DLD1 (cell line): ENCODE data around the gene PLEKHA6.

Experiments
- in situ Hi-C: cut with HindIII; loops from 2 replicates; pipeline ENCODE4 v1.10.0; 2017; ENCODE audit warnings: low sequenced_read_pairs

PLEKHA6 gene, protein sequence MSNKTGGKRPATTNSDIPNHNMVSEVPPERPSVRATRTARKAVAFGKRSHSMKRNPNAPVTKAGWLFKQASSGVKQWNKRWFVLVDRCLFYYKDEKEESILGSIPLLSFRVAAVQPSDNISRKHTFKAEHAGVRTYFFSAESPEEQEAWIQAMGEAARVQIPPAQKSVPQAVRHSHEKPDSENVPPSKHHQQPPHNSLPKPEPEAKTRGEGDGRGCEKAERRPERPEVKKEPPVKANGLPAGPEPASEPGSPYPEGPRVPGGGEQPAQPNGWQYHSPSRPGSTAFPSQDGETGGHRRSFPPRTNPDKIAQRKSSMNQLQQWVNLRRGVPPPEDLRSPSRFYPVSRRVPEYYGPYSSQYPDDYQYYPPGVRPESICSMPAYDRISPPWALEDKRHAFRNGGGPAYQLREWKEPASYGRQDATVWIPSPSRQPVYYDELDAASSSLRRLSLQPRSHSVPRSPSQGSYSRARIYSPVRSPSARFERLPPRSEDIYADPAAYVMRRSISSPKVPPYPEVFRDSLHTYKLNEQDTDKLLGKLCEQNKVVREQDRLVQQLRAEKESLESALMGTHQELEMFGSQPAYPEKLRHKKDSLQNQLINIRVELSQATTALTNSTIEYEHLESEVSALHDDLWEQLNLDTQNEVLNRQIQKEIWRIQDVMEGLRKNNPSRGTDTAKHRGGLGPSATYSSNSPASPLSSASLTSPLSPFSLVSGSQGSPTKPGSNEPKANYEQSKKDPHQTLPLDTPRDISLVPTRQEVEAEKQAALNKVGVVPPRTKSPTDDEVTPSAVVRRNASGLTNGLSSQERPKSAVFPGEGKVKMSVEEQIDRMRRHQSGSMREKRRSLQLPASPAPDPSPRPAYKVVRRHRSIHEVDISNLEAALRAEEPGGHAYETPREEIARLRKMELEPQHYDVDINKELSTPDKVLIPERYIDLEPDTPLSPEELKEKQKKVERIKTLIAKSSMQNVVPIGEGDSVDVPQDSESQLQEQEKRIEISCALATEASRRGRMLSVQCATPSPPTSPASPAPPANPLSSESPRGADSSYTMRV

GRCh38 chr1:204359474-204360255, at the start of gene PLEKHA6:
Gene PLEKHA6 (minus strand): TSS chr1:204359929. CDS start chr1:204273727, 86,202 bp downstream.
- in situ Hi-C loops, result loop anchor here (25.0 kb wide), 1 partner anchor 497 kb away; the partner anchor contains the start of gene SNRPE

DNA sequence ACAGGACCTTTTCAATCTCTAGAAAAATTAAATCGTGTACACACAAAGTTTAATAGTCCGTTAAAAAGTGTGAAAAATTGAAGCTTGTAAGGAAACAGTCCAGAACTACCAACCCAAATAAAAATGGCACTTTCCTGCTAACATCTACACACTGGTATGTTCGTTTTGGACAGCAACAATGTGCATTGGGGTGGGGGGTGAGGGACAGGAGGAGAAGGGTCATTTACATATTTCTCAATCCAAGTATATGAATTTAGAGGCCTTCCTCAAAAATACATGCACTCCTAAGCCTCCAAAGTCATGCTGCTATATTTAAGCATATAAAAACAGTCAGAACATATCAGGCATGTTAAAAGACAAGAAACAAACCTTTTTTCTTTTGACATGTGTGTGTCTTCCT, 49.4 kb upstream of the PLEKHA6 start:
- in situ Hi-C loops, result loop anchor here (5.0 kb wide), 1 partner anchor 33 kb away; no protein-coding TSS in a partner anchor

DNA sequence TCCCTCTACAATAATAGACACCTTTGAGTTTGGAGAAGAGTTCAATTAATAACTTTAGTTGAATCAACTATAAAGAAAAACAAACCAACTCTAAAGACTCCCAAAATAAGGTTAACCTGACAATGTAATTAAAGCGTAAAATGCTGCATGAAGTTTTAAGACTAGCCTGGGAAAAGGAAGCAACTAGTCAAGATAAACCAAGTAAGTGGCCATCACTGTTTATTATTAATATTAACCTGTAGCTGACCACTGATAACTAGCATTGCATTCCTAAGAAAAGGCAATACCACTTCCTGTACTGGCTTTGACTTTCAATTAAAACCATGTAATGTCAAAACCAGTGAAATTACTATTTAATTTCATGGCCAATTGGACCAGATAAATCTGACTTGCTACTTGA, 48.9 kb upstream of the PLEKHA6 start:
- in situ Hi-C loops, result loop anchor here (5.0 kb wide), 1 partner anchor 34 kb away; no protein-coding TSS in a partner anchor

DNA sequence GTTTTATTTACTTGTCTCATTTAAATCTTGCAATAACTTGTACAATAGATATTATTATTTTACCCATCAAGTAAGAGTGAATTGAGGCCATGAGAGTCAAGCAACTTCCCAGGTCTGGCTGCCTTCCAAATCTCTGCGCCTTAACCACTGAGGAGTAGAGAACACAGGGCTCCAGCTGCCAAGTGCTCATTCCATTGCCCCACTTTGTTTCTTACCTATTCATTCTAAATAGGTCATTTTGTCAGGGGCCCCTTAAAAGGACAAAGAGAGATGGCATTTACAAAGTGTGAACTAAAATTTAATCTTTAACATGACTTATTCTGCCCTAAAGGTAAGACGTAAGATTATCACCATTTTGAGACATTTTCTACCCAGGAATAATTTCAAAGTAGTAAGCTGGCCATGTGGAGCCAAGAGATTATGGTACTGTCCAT, 48.4 kb upstream of the PLEKHA6 start:
- in situ Hi-C loops, result loop anchor here (5.0 kb wide), 1 partner anchor 34 kb away; no protein-coding TSS in a partner anchor

- in situ Hi-C loops, result loop anchor here (5.0 kb wide), 1 partner anchor 35 kb away; no protein-coding TSS in a partner anchor
Measured at GRCh38 chr1:204407295-204407971, 47.7 kb upstream of the PLEKHA6 start.

GRCh38 chr1:204406621-204407020, 46.9 kb upstream of the PLEKHA6 start:
- in situ Hi-C loops, result loop anchor here (5.0 kb wide), 1 partner anchor 36 kb away; no protein-coding TSS in a partner anchor

GRCh38 chr1:204405988-204406387, 46.3 kb upstream of the PLEKHA6 start:
- in situ Hi-C loops, result loop anchor here (5.0 kb wide), 1 partner anchor 36 kb away; no protein-coding TSS in a partner anchor

DNA sequence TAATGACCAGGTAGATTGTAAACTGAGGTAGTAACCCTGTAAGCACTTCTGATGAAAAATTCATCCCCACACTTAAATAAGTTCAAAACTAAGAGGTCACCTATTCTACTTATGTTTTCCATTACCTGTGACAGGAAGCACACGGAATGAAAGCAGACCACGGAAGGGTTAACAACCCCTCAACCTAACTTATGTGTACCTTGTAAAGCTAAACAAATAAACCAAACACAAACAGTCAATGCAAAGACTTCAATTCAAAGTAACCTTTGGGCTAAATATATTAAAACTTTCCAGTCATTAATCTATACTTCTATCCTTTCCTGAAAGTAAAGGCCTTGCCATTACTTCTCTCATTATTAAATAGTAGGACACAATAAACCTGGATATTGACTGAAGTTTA, 44.9 kb upstream of the PLEKHA6 start:
- in situ Hi-C loops, result loop anchor here (5.0 kb wide), 1 partner anchor 38 kb away; no protein-coding TSS in a partner anchor

- in situ Hi-C loops, result no loop called here
Measured at GRCh38 chr1:204402391-204402790, 42.7 kb upstream of the PLEKHA6 start.

DNA sequence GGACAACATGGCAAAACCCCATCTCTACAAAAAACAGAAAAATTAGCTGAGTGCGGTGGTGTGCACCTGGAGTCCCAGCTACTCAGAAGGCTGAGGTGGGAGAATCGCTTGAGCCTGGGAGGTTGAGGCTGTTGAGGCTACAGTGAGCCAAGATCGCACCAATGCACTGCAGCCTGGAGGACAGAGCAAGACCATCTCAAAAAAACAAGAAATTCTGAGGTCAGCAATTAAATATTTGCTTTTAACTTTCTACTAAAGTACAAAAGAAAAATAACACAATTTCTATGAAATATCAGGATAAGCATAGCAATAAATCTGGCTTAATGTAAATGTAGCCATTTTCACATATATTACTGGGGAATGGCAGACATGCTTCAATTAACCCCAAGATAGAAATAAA, 42.0 kb upstream of the PLEKHA6 start:
- in situ Hi-C loops, result no loop called here

DNA sequence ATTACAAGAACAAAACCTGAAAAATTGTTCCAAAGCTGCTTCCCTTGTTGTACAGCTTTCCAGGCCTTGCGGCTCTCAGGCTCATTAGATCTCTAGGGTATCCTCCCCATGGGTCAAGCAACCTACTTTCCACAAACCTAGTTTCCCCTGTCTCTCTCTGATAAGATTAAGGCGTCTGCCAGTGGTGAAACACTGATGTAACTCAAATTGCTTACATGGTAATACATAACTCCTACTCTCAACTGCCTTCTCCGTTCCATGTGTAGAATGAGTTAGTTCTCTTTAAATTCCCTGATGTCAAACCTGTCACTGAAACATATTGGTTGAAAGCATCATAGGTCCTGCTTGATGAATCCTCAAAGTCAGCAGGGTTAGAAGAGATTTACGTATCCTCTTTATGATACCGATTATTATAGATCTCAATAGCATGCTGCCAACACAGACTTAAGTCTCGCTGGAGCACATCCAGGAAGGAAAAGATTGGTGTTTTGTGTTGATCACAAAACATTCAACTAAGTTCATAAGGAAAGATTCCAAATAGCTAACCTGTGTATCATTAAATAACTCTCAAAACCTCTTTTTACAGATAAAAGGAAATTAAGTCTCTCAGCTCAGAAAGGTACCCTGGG, 41.3 kb upstream of the PLEKHA6 start:
- in situ Hi-C loops, result no loop called here

GRCh38 chr1:204398197-204399125, 38.7 kb upstream of the PLEKHA6 start:
- in situ Hi-C loops, result no loop called here

GRCh38 chr1:204396015-204396583, 36.4 kb upstream of the PLEKHA6 start:
- in situ Hi-C loops, result no loop called here

GRCh38 chr1:204391629-204392028, 31.9 kb upstream of the PLEKHA6 start:
- in situ Hi-C loops, result no loop called here

DNA sequence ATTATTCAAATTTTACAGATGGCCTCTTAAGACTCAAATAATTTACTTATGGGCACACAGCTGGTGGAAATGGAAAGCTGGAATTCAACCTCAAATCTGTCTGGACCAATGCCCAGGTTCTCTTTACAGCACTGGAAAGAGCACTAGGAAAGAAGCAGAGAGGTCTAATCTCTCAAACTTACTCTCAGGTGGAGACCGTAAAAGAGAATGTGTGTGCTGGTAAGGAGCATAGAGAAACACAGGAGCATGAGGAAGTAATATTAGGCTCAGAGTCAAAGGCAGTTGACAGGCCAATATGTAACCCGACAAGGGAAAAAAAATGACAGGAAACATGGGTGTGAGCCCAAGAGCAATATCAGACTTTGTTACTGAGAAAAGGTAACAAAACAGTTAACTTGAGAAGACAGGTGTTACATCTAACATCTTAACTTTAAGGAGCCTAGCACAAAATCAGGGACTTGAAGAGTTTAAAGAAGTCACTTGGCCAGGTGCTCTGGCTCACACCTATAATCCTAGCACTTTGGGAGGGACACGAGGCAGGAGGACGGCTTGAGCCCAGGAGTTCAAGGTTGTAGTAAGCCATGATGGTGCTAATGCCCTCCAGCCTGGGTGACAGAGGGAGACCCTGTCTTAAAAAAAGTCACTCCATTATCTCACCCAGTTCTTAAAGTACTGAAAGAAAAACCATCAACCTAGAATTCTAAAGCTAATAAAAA, 31.2 kb upstream of the PLEKHA6 start:
- in situ Hi-C loops, result no loop called here

DNA sequence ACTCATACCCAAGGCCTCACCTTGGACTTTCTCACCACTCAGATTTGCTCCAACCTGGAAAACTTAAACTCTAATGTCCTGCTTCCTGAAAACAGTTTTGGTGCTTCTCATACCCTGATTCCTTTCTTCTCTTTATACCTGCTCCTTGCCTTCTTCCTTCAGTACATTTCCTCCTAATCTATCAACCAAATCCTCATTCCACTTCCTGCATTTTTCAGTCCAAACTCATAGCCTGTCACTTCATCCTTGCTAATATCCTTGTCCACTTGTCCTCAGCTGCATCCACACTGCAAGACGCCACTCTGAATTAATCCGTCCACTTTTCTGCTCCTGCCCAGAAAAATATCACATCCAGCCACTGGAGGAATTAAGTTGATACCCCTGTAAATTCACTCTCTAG, 26.0 kb upstream of the PLEKHA6 start:
- in situ Hi-C loops, result no loop called here
